Measurements from ENCODE around the gene METRNL.

- TF ChIP-seq CTCF (IDR thresholded peaks at IDR 0.05; ENCODE audit: low read depth, low read length, missing input control) (no peak), SP1 (IDR thresholded peaks at IDR 0.05) (no peak), YY1 (IDR thresholded peaks at IDR 0.05) (no peak), MAX (IDR thresholded peaks at IDR 0.05) (no peak), REST (IDR thresholded peaks at IDR 0.05) (no peak), NR2F2 (IDR thresholded peaks at IDR 0.05) (no peak), JUND (IDR thresholded peaks at IDR 0.05) (no peak)
Observed at GRCh38 chr17:83064732-83065659, 14.4 kb upstream of the METRNL start.
